HepG2 (cell line): ENCODE data around the gene HES3. TPM values are rescaled to one million over a fixed set of nuclear protein-coding genes. Genes with fewer than 3 reads are reported as not detected.

Source experiments
- ARNT2 ChIP-seq: sonication (generic); formaldehyde crosslinking; IDR thresholded peaks from 2 replicates; pipeline ENCODE4 v1.8.0; 2022; ENCODE audit warnings: mild to moderate bottlenecking, low read depth, missing genetic modification reagents, moderate library complexity
- CREB1 ChIP-seq, 2 experiments: fragments of 450-650 bp in 1 of 2; IDR thresholded peaks; 2 replicates each; pipeline ENCODE4 v1.6.1; 2016 to 2017; ENCODE audit warnings: control low read depth in 1 of 2, mild to moderate bottlenecking in 1 of 2, missing compliant biosample characterization in 1 of 2, missing genetic modification characterization in 1 of 2
- ELF1 ChIP-seq: sonication (generic); formaldehyde crosslinking; IDR thresholded peaks from 2 replicates; pipeline ENCODE4 v1.4.0; 2020; ENCODE audit warnings: missing genetic modification reagents
- GABPA ChIP-seq, 2 experiments: IDR thresholded peaks; 2 replicates each; pipeline ENCODE4 v1.6.1; 2011 to 2016; ENCODE audit warnings: low read depth in 2 of 2, low read length in 1 of 2, missing biosample characterization in 1 of 2, missing genetic modification characterization in 1 of 2
- GTF3A ChIP-seq: sonication (generic); formaldehyde crosslinking; conservative IDR thresholded peaks from 2 replicates; pipeline ENCODE4 v1.4.0; 2020; ENCODE audit warnings: mild to moderate bottlenecking, missing genetic modification reagents
- HDAC6 ChIP-seq: fragments of 200-600 bp; sonication (generic); IDR thresholded peaks from 2 replicates; pipeline ENCODE4 v1.7.0; 2017; ENCODE audit warnings: mild to moderate bottlenecking, antibody characterized with exemption, low read length, low read depth
- HNF1A ChIP-seq, 2 experiments: sonication (generic) in 1 of 2; formaldehyde crosslinking in 1 of 2; IDR thresholded peaks; 2 replicates each; pipeline versions ENCODE4 v1.4.0 to v1.6.1; 2016 to 2020; ENCODE audit warnings: borderline replicate concordance in 1 of 2, low read depth in 1 of 2, mild to moderate bottlenecking in 1 of 2, missing genetic modification reagents in 1 of 2
- KDM2A ChIP-seq: sonication (generic); formaldehyde crosslinking; IDR thresholded peaks from 2 replicates; pipeline ENCODE4 v1.4.0; 2020; ENCODE audit warnings: low read depth, missing genetic modification reagents, borderline replicate concordance
- MAFG ChIP-seq: sonication (generic); formaldehyde crosslinking; IDR thresholded peaks from 2 replicates; pipeline ENCODE4 v1.5.1; 2020; ENCODE audit warnings: mild to moderate bottlenecking, missing genetic modification reagents
- NBN ChIP-seq: fragments of 450-650 bp; conservative IDR thresholded peaks from 2 replicates; pipeline ENCODE4 v1.6.1; 2017
- NR2F2 ChIP-seq: IDR thresholded peaks from 2 replicates; pipeline ENCODE4 v1.6.1; 2012; ENCODE audit warnings: low read depth, inconsistent platforms, borderline replicate concordance
- PPARG ChIP-seq: conservative IDR thresholded peaks from 2 replicates; pipeline ENCODE4 v1.6.1; 2016; ENCODE audit warnings: missing biosample characterization, missing genetic modification reagents
- TCF7L2 ChIP-seq: IDR thresholded peaks from 2 replicates; pipeline ENCODE4 v1.6.1; 2011; ENCODE audit warnings: mild to moderate bottlenecking, low read depth, low read length, moderate library complexity
- WIZ ChIP-seq: sonication (generic); formaldehyde crosslinking; IDR thresholded peaks from 2 replicates; pipeline ENCODE4 v1.5.1; 2020; ENCODE audit warnings: mild to moderate bottlenecking, missing genetic modification reagents
- ZMYM3 ChIP-seq: sonication (generic); formaldehyde crosslinking; IDR thresholded peaks from 2 replicates; pipeline ENCODE4 v1.5.1; 2020; ENCODE audit warnings: mild to moderate bottlenecking, missing genetic modification reagents
- ZNF230 ChIP-seq: sonication (generic); formaldehyde crosslinking; IDR thresholded peaks from 2 replicates; pipeline ENCODE4 v1.4.0; 2020; ENCODE audit warnings: mild to moderate bottlenecking, missing genetic modification reagents
- ZNF281 ChIP-seq: sonication (generic); formaldehyde crosslinking; IDR thresholded peaks from 2 replicates; pipeline ENCODE4 v1.4.0; 2020; ENCODE audit warnings: missing genetic modification reagents, borderline replicate concordance
- ZNF670 ChIP-seq: sonication (generic); formaldehyde crosslinking; IDR thresholded peaks from 2 replicates; pipeline ENCODE4 v1.8.0; 2022; ENCODE audit warnings: mild to moderate bottlenecking, missing genetic modification reagents, borderline replicate concordance
- ZNF770 ChIP-seq: sonication (generic); formaldehyde crosslinking; IDR thresholded peaks from 2 replicates; pipeline ENCODE4 v1.5.0; 2020; ENCODE audit warnings: mild to moderate bottlenecking, missing genetic modification reagents
- ZNF816 ChIP-seq: sonication (generic); formaldehyde crosslinking; IDR thresholded peaks from 2 replicates; pipeline ENCODE4 v1.8.0; 2022; ENCODE audit warnings: missing genetic modification reagents, mild to moderate bottlenecking, borderline replicate concordance
- polyA plus RNA-seq, 8 experiments: library from polyadenylated mRNA; depleted of rRNA in 3 of 8; stranded (reverse) in 7 of 8; unstranded in 1 of 8; fragments of >200 nt; fragmentation: Illumina TruSeq in 4 of 8; extraction: Trizol in 4 of 8; gene quantifications; 2 replicates each; pipeline versions ENCODE4 v1.2.1 to v1.2.3, GENCODE V29; 2011 to 2016; ENCODE audit warnings: low read depth in 4 of 8, missing spikeins in 1 of 8, mixed read lengths in 1 of 8; ENCODE audit not compliant: insufficient read depth in 1 of 8
- total RNA-seq, 5 experiments: library from RNA; depleted of rRNA; stranded (reverse); fragments of >200 nt; fragmentation: Illumina TruSeq; extraction: Trizol; gene quantifications; 2 replicates each; pipeline ENCODE4 v1.2.3, GENCODE V29; 2016; ENCODE audit warnings: low read depth in 1 of 5

Gene HES3
- total and polyA plus RNA-seq, 2 of the 13 experiments (the other 11 are each of a cell fraction or from before 2014, with no cell fraction given) = not detected

GRCh38 chr1:6239950-6240768 is 3.8 kb upstream of the HES3 start (continued):
- TF ChIP-seq WIZ (CRISPR knock-in tag) (no peak), ZNF281 (CRISPR knock-in tag) (peak; percentile 40; the same call in 1 of the 2 replicates), TCF7L2 (no peak), CREB1 (IDR thresholded peaks at IDR 0.05) (no peak), CREB1 (CRISPR knock-in tag; IDR thresholded peaks at IDR 0.05) (0 out of 2 replicates have a peak, but pooled peaks have one; percentile 34), ZMYM3 (CRISPR knock-in tag) (no peak), GTF3A (CRISPR knock-in tag) (no peak), NR2F2 (peak; percentile 77; the same call in 1 of the 2 replicates), MAFG (no peak), ZNF816 (CRISPR knock-in tag) (no peak), PPARG (0 out of 2 replicates have a peak, but pooled peaks have one; percentile 15), GABPA (IDR thresholded peaks at IDR 0.05; ENCODE audit: low read depth, low read length) (no peak), GABPA (CRISPR knock-in tag; IDR thresholded peaks at IDR 0.05; ENCODE audit: low read depth) (no peak), ZNF230 (no peak), ELF1 (CRISPR knock-in tag) (no peak), HNF1A (IDR thresholded peaks at IDR 0.05; ENCODE audit: low read depth) (no peak), HNF1A (CRISPR knock-in tag; IDR thresholded peaks at IDR 0.05; ENCODE audit: borderline replicate concordance) (peak; percentile 20; the same call in 1 of the 2 replicates), NBN (no peak), ARNT2 (CRISPR knock-in tag) (no peak), ZNF770 (no peak), HDAC6 (no peak), KDM2A (no peak), ZNF670 (CRISPR knock-in tag) (no peak)
